Measurements from ENCODE around the gene TCF7L2. TPM values are rescaled to one million over a fixed set of nuclear protein-coding genes. Genes with fewer than 3 reads are reported as not detected.

TCF7L2 gene
- total and polyA plus RNA-seq, 2 donors (not counting 1 experiment from before 2014, with no cell fraction given): 3.4 to 5.0 TPM

DNA sequence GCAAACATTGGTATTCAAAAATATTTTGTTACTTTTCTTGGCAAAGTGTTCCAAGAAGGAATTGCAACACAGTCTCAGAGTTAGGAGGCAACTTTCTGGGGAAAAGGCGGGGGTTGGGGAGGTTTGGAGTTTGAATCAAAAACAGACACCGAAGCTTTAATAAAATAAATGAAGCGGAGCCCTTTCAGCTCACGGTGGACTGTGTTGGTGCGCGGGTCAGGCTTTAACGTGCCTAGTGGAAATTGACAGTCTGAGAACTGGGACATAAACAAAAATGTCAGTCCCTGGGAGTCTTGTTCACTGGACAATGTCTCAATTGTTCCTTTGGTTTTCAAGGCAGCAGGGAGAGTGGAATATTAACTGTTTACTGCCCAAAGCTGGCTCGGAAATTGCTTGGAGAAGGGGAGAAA, 109.3 kb downstream of the TCF7L2 start:
- no peak for TF ChIP-seq EZH2 (IDR thresholded peaks at IDR 0.05; ENCODE audit: low read length, missing control alignments)
- TF ChIP-seq, protein P1, sequence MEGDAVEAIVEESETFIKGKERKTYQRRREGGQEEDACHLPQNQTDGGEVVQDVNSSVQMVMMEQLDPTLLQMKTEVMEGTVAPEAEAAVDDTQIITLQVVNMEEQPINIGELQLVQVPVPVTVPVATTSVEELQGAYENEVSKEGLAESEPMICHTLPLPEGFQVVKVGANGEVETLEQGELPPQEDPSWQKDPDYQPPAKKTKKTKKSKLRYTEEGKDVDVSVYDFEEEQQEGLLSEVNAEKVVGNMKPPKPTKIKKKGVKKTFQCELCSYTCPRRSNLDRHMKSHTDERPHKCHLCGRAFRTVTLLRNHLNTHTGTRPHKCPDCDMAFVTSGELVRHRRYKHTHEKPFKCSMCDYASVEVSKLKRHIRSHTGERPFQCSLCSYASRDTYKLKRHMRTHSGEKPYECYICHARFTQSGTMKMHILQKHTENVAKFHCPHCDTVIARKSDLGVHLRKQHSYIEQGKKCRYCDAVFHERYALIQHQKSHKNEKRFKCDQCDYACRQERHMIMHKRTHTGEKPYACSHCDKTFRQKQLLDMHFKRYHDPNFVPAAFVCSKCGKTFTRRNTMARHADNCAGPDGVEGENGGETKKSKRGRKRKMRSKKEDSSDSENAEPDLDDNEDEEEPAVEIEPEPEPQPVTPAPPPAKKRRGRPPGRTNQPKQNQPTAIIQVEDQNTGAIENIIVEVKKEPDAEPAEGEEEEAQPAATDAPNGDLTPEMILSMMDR (conservative IDR thresholded peaks at IDR 0.05 in 1 of 2, IDR thresholded peaks at IDR 0.05 in 1 of 2; ENCODE audit: low read depth in 1 of 2, low read length in 2 of 2): no peak
- Histone ChIP-seq H2AFZ (ENCODE audit: low read length) (no peak overlapping the region), H3K27ac (ENCODE audit: insufficient read depth, low read length) (peak overlapping the region; percentile 72), H3K27me3 (ENCODE audit: control insufficient read depth, insufficient read depth, low read length) (no peaks in the 10 kb centered on the region), H3K4me2 (ENCODE audit: extremely low read depth, insufficient read depth, low read length) (peak overlapping the region; percentile 94), H3K4me3 (replicated peaks in 1 of 4; ENCODE audit: control extremely low read depth in 1 of 4, insufficient read depth in 1 of 4, low read depth in 3 of 4, low read length in 4 of 4) (peak overlapping the region; percentile 19 to 40 (median 34)), H3K36me3 (ENCODE audit: control insufficient read depth, insufficient read depth, low read length) (no peaks in the 10 kb centered on the region), H3K9me3 (ENCODE audit: control insufficient read depth, insufficient read depth, low read depth, low read length) (no peaks in the 10 kb centered on the region), H4K20me1 (ENCODE audit: control insufficient read depth, extremely low read depth, insufficient read depth, low read length) (no peaks in the 10 kb centered on the region), H3K4me1 (ENCODE audit: control insufficient read depth, extremely low read depth, insufficient read depth, low read length) (peaks cover 31% of the 10 kb centered on the region), H3K79me2 (ENCODE audit: control insufficient read depth, insufficient read depth, low read length) (peaks cover 6% of the 10 kb centered on the region), H3K9ac (ENCODE audit: insufficient read depth, low read length) (no peak overlapping the region)
- peak; percentile 73 to 87 for DNase-seq (ENCODE audit: low read depth in 2 of 2)

DNA sequence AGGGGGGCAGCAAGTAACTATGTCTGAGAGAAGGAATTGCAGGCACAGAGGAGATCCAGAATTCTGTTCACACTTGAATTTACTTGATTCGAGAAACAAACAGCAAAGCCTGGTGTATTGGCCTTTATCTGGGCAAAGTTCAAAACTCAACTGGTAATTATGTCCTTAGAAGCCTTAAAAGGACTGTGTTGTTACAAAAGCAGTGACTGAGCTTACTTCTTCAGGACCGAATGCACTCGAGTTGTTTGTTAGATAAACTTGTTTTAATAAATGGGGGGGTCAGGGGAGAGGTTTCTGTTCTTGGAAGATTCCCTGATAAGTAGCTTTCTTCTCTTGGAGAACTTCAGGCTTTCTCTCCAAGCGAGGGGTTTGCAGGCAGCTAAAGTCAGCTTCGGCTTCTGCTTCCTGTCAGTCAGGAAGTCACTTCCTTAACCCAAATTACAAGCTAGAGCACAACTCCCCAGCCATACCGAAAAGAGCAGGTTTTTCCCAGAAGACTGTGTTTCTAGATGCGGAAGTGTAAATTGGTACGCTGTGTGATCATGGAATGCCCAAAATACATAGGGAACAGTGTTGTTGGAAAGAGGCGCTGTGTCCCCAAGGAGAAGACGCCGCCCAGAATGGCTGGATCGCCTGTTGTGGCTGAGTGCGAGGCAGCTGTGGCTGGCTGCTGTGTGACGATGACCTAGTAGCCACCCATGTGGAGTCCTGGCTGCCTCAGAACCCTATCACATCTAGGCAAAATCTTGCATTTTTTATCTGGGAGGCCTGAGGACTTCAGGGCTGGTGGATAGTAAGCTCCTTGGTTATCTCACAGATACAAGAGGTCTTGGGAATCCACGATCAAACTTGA, 110.4 kb downstream of the TCF7L2 start:
- Histone ChIP-seq H3K4me2 (ENCODE audit: extremely low read depth, insufficient read depth, low read length) (peak overlapping the region; percentile 94), H4K20me1 (ENCODE audit: control insufficient read depth, extremely low read depth, insufficient read depth, low read length) (no peaks in the 10 kb centered on the region), H3K79me2 (ENCODE audit: control insufficient read depth, insufficient read depth, low read length) (peaks cover 6% of the 10 kb centered on the region), H3K36me3 (ENCODE audit: control insufficient read depth, insufficient read depth, low read length) (no peaks in the 10 kb centered on the region), H2AFZ (ENCODE audit: low read length) (peak overlapping the region; percentile 56), H3K27me3 (ENCODE audit: control insufficient read depth, insufficient read depth, low read length) (no peaks in the 10 kb centered on the region), H3K9ac (ENCODE audit: insufficient read depth, low read length) (no peak overlapping the region), H3K9me3 (ENCODE audit: control insufficient read depth, insufficient read depth, low read depth, low read length) (no peaks in the 10 kb centered on the region), H3K27ac (ENCODE audit: insufficient read depth, low read length) (peak overlapping the region; percentile 71), H3K4me3 (replicated peaks in 1 of 4; ENCODE audit: control extremely low read depth in 1 of 4, insufficient read depth in 1 of 4, low read depth in 3 of 4, low read length in 4 of 4) (no peak overlapping the region), H3K4me1 (ENCODE audit: control insufficient read depth, extremely low read depth, insufficient read depth, low read length) (peaks cover 31% of the 10 kb centered on the region)
- no peak for TF ChIP-seq EZH2 (IDR thresholded peaks at IDR 0.05; ENCODE audit: low read length, missing control alignments)
- TF ChIP-seq, protein P1 (conservative IDR thresholded peaks at IDR 0.05 in 1 of 2, IDR thresholded peaks at IDR 0.05 in 1 of 2; ENCODE audit: low read depth in 1 of 2, low read length in 2 of 2): no peak
- peak in 1 of 2 donors; percentile 45 for DNase-seq (ENCODE audit: low read depth in 2 of 2)

DNA sequence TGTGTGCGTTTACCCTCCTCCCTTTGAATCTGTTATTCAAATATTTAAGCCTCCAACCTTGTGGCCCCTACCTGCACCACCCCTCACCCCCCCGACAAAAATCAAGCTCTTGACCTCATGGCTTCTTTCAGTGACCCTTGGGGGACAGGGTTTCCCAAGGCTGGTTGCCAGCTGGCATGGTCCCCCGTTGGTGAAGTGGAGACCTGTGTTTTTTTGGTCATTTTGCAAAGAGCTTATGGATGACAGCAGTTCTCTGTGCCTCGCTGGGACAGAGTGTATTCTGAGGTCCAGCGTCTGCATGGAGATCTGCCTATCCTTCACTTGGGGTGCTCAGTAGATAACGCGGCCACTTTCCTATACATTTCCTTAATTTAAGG, 111.0 kb downstream of the TCF7L2 start:
- H4K20me1 ChIP-seq (ENCODE audit: control insufficient read depth, extremely low read depth, insufficient read depth, low read length): no peaks in the 10 kb centered on the region
- H3K27me3 ChIP-seq (ENCODE audit: control insufficient read depth, insufficient read depth, low read length): no peaks in the 10 kb centered on the region
- no peak overlapping the region for H3K27ac ChIP-seq (ENCODE audit: insufficient read depth, low read length)
- no peak overlapping the region for H3K4me3 ChIP-seq (replicated peaks in 1 of 4; ENCODE audit: control extremely low read depth in 1 of 4, insufficient read depth in 1 of 4, low read depth in 3 of 4, low read length in 4 of 4)
- no peaks in the 10 kb centered on the region for H3K36me3 ChIP-seq (ENCODE audit: control insufficient read depth, insufficient read depth, low read length)
- no peak overlapping the region for H3K9ac ChIP-seq (ENCODE audit: insufficient read depth, low read length)
- no peak for DNase-seq (ENCODE audit: low read depth in 2 of 2)
- TF ChIP-seq, protein P1 (conservative IDR thresholded peaks at IDR 0.05 in 1 of 2, IDR thresholded peaks at IDR 0.05 in 1 of 2; ENCODE audit: low read depth in 1 of 2, low read length in 2 of 2): no peak
- TF ChIP-seq EZH2 (IDR thresholded peaks at IDR 0.05; ENCODE audit: low read length, missing control alignments): no peak
- peaks cover 31% of the 10 kb centered on the region for H3K4me1 ChIP-seq (ENCODE audit: control insufficient read depth, extremely low read depth, insufficient read depth, low read length)
- peaks cover 6% of the 10 kb centered on the region for H3K79me2 ChIP-seq (ENCODE audit: control insufficient read depth, insufficient read depth, low read length)
- H3K9me3 ChIP-seq (ENCODE audit: control insufficient read depth, insufficient read depth, low read depth, low read length): no peaks in the 10 kb centered on the region
- H2AFZ ChIP-seq (ENCODE audit: low read length): no peak overlapping the region
- peak overlapping the region; percentile 19 for H3K4me2 ChIP-seq (ENCODE audit: extremely low read depth, insufficient read depth, low read length)
